H1 (cell line): ENCODE results near the gene CD248. TPM values are rescaled to one million over a fixed set of nuclear protein-coding genes. Genes with fewer than 3 reads are reported as not detected.

Experiments used
- BACH1 ChIP-seq: IDR thresholded peaks from 2 replicates; pipeline ENCODE4 v1.6.1; 2012; ENCODE audit warnings: low read length, improper control_type of control experiment
- EGR1 ChIP-seq: IDR thresholded peaks from 2 replicates; pipeline ENCODE4 v1.6.1; 2011; ENCODE audit warnings: low read depth, low read length, borderline replicate concordance
- FOSL1 ChIP-seq: IDR thresholded peaks from 2 replicates; pipeline ENCODE4 v1.6.1; 2011; ENCODE audit warnings: mild to moderate bottlenecking, low read depth, low read length, moderate library complexity; ENCODE audit not compliant: insufficient read depth
- HDAC2 ChIP-seq, 2 experiments: fragments of 300-600 bp in 1 of 2; sonication (generic) in 1 of 2; IDR thresholded peaks; 2 replicates each; pipeline ENCODE4 v1.6.1; 2011 to 2012; ENCODE audit warnings: low read depth in 2 of 2, low read length in 2 of 2, mild to moderate bottlenecking in 2 of 2, moderate library complexity in 2 of 2, borderline replicate concordance in 1 of 2, inconsistent platforms in 1 of 2
- TAF7 ChIP-seq: optimal IDR thresholded peaks from 2 replicates; pipeline ENCODE3; 2011; ENCODE audit warnings: low read depth, mild to moderate bottlenecking, inconsistent platforms, low read length, moderate library complexity, borderline replicate concordance
- polyA plus RNA-seq, 7 experiments: library from polyadenylated mRNA; depleted of rRNA in 3 of 7; stranded (reverse) in 5 of 7; unstranded in 2 of 7; fragments of >200 nt in 5 of 7; fragments of 200-250 nt in 2 of 7; gene quantifications; 1 replicate in 5 of 7; 2 replicates in 1 of 7; 4 replicates in 1 of 7; pipeline versions ENCODE4 v1.2.1 to v1.2.3, GENCODE V29; 2011 to 2013; ENCODE audit warnings: missing spikeins in 2 of 7, mixed read lengths in 2 of 7
- total RNA-seq: library from RNA; stranded (reverse); fragmentation: NEBNext Ultra II Directional; extraction: Animal tissue kit (Norgen Biotek cat#: 25700); gene quantifications from 2 replicates; pipeline ENCODE4 v1.2.1, GENCODE V29; 2021
- TF ChIP-seq, protein P1 (sequence below): IDR thresholded peaks from 2 replicates; pipeline ENCODE4 v1.6.1; 2012; ENCODE audit warnings: low read length, inconsistent platforms

Gene CD248
- total and polyA plus RNA-seq, 2 of the 8 experiments (the other 6 are each of a cell fraction or from before 2014, with no cell fraction given), result 2.7 to 3.9 TPM

DNA sequence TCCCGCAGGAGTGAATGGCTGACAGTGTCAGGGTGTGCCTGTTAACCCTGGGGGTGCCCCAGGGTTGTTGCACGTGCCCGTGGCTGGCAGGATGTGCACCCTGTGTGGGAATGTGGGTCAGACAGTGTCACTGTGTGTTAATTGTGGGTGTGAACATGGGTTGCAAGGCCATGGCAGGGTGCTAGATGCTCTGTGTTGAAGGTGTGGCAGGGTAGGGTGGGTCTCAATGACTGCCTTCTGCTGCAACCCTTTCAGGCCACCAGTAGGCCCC is 11.1 kb upstream of the CD248 start (continued):
- no peak for TF ChIP-seq HDAC2 (IDR thresholded peaks at IDR 0.05; ENCODE audit: borderline replicate concordance in 1 of 2, low read depth in 2 of 2, low read length in 2 of 2)
- TF ChIP-seq EGR1, result no peak
- TF ChIP-seq FOSL1, result no peak
- TF ChIP-seq, protein P1, sequence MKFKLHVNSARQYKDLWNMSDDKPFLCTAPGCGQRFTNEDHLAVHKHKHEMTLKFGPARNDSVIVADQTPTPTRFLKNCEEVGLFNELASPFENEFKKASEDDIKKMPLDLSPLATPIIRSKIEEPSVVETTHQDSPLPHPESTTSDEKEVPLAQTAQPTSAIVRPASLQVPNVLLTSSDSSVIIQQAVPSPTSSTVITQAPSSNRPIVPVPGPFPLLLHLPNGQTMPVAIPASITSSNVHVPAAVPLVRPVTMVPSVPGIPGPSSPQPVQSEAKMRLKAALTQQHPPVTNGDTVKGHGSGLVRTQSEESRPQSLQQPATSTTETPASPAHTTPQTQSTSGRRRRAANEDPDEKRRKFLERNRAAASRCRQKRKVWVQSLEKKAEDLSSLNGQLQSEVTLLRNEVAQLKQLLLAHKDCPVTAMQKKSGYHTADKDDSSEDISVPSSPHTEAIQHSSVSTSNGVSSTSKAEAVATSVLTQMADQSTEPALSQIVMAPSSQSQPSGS, result no peak
- no peak for TF ChIP-seq TAF7
- TF ChIP-seq BACH1, result no peak
